ENCODE results near the gene SCN2B.

Gene SCN2B

DNA sequence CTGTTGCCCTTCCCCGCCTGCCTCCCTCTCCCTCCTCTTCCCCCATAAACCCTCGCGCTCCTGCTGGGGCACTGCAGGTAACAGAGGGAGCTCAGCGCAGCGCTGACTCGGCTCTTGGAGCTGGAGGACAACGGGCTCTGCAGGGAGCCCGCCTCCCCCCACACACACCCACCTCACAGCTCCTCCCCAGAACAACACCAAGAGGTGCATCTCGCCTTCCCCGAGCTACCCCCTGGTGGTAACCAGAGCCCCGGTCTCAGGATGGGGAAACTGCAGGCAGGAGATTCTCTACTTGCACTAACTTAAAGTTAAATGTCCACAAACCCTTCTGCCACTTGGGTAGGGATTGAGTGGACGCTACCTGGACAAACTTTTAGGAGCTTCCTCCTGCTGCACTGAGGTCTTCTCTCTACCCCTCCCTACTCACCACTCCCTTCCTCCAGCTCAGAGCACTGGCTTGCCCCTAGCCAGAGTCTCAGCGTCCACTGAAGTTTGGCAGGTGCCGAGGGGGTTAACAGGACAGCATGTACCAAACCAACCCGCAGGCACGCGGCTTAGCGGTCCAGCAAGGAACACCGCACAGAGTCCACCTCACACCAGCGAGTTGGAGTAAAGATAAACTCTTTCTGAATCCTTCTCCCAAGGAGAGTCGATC, 19.8 kb downstream of the SCN2B start:
- Histone ChIP-seq H3K9ac (no peak overlapping the region), H3K4me3 (no peak overlapping the region), H3K4me2 (no peak overlapping the region), H4K20me1 (peaks cover 0 to 26% (median 6%) of the 10 kb centered on the region in 11 experiments; a peak in 10 of 22 replicates), H3K27ac (no peak overlapping the region), H3K27me3 (peaks cover 74 to 87% (median 80%) of the 10 kb centered on the region in 11 experiments), H3K4me1 (peaks cover 4 to 16% (median 14%) of the 10 kb centered on the region in 10 experiments; a peak in 18 of 20 replicates), H3K9me3 (replicated peaks in 1 of 11) (no peaks in the 10 kb centered on the region), H3K36me3 (no peaks in the 10 kb centered on the region)
- TF ChIP-seq Cebpa-rat (IDR thresholded peaks at IDR 0.05), result no peak

DNA sequence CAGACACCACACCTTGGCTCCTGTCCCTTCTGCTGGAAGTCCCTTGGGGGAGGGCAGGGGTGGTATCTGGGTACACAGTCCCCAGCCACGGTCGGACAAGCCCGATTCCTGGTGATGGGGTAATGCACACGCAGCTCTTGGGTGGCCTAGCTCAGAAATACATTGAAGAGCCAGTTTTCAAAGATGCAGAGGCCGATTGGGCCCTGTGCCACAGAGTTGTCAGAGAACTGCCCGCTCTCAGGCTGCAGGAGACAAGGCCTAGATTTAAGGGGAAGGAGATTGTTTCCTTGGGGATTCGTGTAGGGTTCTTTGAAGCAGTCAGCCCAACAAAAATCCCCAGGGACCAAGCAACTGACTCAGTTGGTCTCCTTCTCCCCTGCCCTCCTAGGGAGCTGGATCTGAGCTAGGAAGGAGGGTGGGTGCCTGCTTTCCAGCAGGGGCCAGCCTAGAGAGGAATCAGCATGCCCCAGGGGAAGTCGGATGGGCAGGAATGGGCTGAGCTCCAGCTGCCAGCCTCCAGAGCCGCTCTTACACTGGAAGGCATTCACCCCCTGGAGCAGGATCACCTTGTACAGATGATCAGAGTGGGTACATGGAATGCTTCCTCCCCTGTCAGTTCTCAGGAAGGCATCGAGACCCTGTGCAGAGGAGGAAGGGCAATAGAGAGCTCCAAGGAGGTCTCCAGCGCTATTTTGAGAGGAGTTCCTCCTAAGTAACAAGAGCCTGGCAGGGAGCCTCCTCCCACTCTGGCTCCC, 20.5 kb downstream of the SCN2B start:
- H3K4me3 ChIP-seq, result no peak overlapping the region
- H3K27me3 ChIP-seq, result peaks cover 81 to 94% (median 87%) of the 10 kb centered on the region in 11 experiments
- H4K20me1 ChIP-seq, result peaks cover 0 to 26% (median 6%) of the 10 kb centered on the region in 11 experiments; a peak in 10 of 22 replicates
- no peak overlapping the region for H3K9ac ChIP-seq
- no peak overlapping the region for H3K4me2 ChIP-seq
- TF ChIP-seq Cebpa-rat (IDR thresholded peaks at IDR 0.05), result no peak
- H3K36me3 ChIP-seq, result no peaks in the 10 kb centered on the region
- no peaks in the 10 kb centered on the region for H3K9me3 ChIP-seq (replicated peaks in 1 of 11)
- H3K27ac ChIP-seq, result no peak overlapping the region
- peaks cover 4 to 16% (median 14%) of the 10 kb centered on the region in 10 experiments; a peak in 18 of 20 replicates for H3K4me1 ChIP-seq

DNA sequence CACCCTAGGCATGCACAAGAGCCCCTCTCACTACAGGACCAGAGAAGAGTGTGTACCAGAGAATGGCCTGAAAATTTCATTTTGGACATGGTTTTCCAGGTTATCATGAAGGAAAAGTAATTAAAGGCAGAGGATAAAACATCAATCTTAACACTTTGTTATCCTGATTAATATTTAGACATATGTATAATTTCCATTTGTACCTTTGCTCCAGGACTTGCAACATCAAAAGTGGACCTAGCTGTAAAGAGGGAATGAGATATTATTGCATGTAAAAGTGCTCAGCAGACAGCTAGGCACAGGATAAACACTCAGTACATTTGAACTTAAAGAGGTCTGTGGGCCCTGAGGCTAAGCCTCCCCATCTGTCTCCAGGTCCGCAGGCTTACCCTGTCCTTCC, 21.8 kb downstream of the SCN2B start:
- TF ChIP-seq Cebpa-rat (IDR thresholded peaks at IDR 0.05), result no peak
- Histone ChIP-seq H3K4me2 (no peak overlapping the region), H3K9me3 (replicated peaks in 1 of 11) (no peaks in the 10 kb centered on the region), H3K4me3 (no peak overlapping the region), H3K4me1 (peaks cover 4 to 16% (median 14%) of the 10 kb centered on the region in 10 experiments; a peak in 18 of 20 replicates), H3K27me3 (peaks cover 94 to 100% (median 100%) of the 10 kb centered on the region in 11 experiments), H4K20me1 (peaks cover 0 to 29% (median 6%) of the 10 kb centered on the region in 11 experiments; a peak in 10 of 22 replicates), H3K36me3 (no peaks in the 10 kb centered on the region), H3K9ac (no peak overlapping the region), H3K27ac (no peak overlapping the region)

DNA sequence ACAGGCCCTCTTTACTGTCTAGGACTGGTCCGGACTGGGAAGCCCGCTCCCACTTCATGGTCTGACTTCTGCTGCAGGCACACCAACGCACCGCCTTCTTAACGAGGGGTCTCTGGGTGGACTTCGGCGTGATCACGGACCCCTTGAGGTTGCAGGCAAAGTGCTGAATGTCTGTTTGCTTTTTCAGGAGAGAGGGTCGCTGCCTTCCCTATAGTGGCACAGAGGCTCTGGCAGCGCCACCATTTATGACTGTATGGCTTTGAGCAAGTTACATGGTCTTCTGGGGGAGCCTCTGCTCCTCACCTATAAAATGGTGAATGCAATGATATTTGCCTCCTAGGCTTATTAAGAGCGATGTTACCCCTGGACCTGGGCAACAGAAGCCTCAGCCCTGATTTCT, 22.5 kb downstream of the SCN2B start:
- peaks cover 98 to 100% (median 100%) of the 10 kb centered on the region in 11 experiments for H3K27me3 ChIP-seq
- H3K4me3 ChIP-seq, result no peak overlapping the region
- H3K9ac ChIP-seq, result no peak overlapping the region
- no peak for TF ChIP-seq Cebpa-rat (IDR thresholded peaks at IDR 0.05)
- H3K4me1 ChIP-seq, result peaks cover 4 to 16% (median 14%) of the 10 kb centered on the region in 10 experiments; a peak in 18 of 20 replicates
- no peaks in the 10 kb centered on the region for H3K9me3 ChIP-seq (replicated peaks in 1 of 11)
- H3K27ac ChIP-seq, result no peak overlapping the region
- H3K36me3 ChIP-seq, result no peaks in the 10 kb centered on the region
- no peak overlapping the region for H3K4me2 ChIP-seq
- peaks cover 0 to 29% (median 6%) of the 10 kb centered on the region in 11 experiments; a peak in 10 of 22 replicates for H4K20me1 ChIP-seq

DNA sequence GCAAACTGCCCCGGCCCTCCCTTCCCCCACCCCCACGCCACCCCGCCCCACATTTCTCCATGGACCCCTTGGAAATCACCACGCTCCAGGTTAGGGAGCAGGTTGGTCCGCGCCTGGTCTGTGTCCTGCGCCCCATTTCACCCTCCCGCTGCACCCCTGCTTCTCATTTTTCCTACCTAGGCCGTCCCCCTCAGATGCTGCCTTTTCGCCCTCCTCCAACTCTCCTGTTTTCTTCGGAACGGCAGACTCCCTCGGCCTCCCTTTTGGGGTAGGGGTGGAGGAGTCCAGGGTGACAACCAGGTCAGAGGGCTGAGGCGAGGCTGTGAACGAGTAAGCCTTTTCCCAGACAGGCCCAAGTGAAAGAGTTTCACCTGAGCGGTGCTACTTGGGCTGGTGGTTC, 22.9 kb downstream of the SCN2B start:
- no peak overlapping the region for H3K9ac ChIP-seq

DNA sequence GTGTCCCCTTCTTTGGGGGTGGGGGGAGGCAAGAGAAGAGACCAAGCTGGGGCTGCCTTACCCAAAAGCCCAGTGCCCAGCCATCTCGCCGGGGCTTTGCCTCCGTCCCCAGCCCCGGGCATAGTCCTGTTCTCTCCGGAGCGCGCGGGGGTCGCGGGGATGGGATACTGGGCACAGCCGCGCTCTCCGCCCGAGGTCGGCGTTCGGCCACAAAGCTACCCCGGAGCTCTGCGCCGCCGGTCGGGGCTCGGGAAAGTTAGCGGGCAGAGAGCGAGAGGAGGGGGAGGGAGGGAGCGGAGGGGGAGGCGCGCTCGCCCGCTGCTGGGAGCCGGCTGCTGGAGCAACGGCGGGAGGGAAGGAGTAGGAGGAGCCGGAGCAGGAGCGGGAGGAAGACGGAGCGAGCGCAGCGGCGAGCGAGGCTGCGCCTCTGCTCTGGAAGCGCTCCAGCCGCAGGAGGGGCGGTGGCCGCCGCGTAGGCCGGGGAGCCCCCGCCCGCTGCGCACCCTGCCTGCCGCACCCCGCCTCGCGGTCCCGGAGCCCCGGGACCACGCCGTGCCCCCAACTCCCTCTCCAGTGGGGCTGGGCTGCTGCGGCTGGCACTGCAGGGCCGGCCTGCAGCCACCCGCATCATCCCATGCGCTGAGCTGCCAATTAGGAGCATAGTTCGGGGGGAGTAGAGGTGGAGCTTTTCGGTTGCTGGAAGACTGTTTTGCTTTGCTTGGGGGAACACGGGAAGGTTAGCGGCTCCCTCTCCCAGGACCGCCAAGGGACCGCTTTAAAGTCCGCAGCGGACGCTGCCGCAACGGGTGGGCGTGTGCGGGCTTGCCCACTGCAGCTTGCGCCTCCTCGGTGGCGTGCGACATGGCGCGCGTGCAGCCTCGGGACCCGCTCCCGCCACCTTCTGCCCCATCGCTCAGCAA, 23.6 kb downstream of the SCN2B start, which contains the start of gene SCN4B:
SCN4B (minus strand) TSS at position 272 of the 920 bp plus-strand sequence; CDS start at position 122, 150 bp downstream.
- Histone ChIP-seq H3K9ac (peak within 1 kb of the TSS in 9 of 11 experiments; percentile 18 to 51 (median 27); a peak in 6 of 22 replicates), H3K4me3 (peak within 1 kb of the TSS; percentile 51 to 74 (median 62)), H3K27me3 (peaks cover 95 to 100% (median 100%) of the 10 kb centered on the region in 11 experiments), H3K4me1 (peaks cover 11 to 23% (median 15%) of the 10 kb centered on the region in 10 experiments), H3K4me2 (peak within 1 kb of the TSS; percentile 93 to 99 (median 98)), H4K20me1 (peaks cover 0 to 29% (median 6%) of the 10 kb centered on the region in 11 experiments; a peak in 10 of 22 replicates), H3K36me3 (no peaks in the 10 kb centered on the region), H3K27ac (no peak within 1 kb of the TSS), H3K9me3 (replicated peaks in 1 of 11) (no peaks in the 10 kb centered on the region)
- no peak for TF ChIP-seq Cebpa-rat (IDR thresholded peaks at IDR 0.05)

More for the DNA sequence above, 22.9 kb downstream of the SCN2B start:
- Histone ChIP-seq H4K20me1 (peaks cover 0 to 29% (median 6%) of the 10 kb centered on the region in 11 experiments; a peak in 10 of 22 replicates), H3K4me3 (peak overlapping the region in 8 of 10 experiments; percentile 55 to 74 (median 62); a peak in 12 of 20 replicates), H3K4me2 (peak overlapping the region; percentile 93 to 99 (median 98); a peak in 19 of 22 replicates), H3K36me3 (no peaks in the 10 kb centered on the region), H3K27me3 (peaks cover 96 to 100% (median 100%) of the 10 kb centered on the region in 11 experiments), H3K9me3 (replicated peaks in 1 of 11) (no peaks in the 10 kb centered on the region), H3K4me1 (peaks cover 4 to 16% (median 14%) of the 10 kb centered on the region in 10 experiments; a peak in 19 of 20 replicates), H3K27ac (no peak overlapping the region)
- no peak for TF ChIP-seq Cebpa-rat (IDR thresholded peaks at IDR 0.05)

DNA sequence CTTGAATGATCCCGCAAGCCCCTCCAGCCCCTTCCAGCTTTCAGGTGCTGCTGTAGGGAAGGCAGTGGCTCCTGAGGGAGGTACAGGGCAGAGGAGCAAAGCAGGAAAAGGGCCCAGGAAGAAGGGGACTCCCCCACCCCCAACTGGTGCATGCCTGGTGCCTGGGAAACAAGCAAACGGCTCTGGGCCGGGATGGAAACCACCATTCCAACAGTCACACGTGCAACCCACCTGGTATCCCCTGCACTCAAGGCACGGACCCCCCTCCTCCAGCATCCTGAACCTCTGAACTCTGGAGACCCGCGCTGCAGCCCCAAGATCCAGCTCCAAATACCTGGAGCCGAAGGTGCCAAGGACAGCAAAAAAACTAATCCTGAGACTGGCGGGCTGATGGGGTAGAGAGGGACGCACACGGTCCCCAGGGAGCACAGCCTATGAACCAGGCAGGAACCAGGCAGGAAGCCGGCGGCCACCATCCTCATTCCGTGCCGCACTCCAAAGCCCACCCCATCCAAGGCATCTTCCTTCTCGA, 24.4 kb downstream of the SCN2B start:
- Histone ChIP-seq H3K4me2 (peak overlapping the region; percentile 93 to 99 (median 98)), H3K36me3 (no peaks in the 10 kb centered on the region), H3K4me3 (peak overlapping the region in 9 of 10 experiments; percentile 51 to 74 (median 62); a peak in 17 of 20 replicates), H3K4me1 (peaks cover 12 to 29% (median 17%) of the 10 kb centered on the region in 10 experiments), H3K27ac (no peak overlapping the region), H3K9me3 (replicated peaks in 1 of 11) (no peaks in the 10 kb centered on the region), H3K9ac (no peak overlapping the region), H3K27me3 (peaks cover 87 to 100% (median 100%) of the 10 kb centered on the region in 11 experiments), H4K20me1 (peaks cover 0 to 29% (median 6%) of the 10 kb centered on the region in 11 experiments; a peak in 10 of 22 replicates)
- no peak for TF ChIP-seq Cebpa-rat (IDR thresholded peaks at IDR 0.05)

DNA sequence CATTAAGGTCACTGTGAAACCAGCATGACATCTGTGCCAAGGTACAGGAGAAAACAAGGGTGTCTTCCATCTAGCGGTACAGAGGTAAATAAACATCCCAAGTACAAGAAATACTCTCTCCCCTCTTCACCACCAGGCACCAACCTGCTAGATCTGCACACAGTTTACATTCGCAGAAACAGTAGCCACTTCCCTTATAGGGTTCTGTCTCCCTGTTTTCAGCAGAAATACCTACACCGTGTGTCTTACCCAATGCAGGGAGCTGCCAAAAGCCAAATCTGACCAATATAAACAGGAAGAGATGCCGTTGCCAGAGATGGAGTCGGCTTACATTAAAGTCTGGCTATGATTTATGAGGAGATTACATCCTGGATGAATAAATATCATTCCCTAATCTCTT, 25.0 kb downstream of the SCN2B start:
- H3K9ac ChIP-seq, result no peak overlapping the region
- no peaks in the 10 kb centered on the region for H3K9me3 ChIP-seq (replicated peaks in 1 of 11)
- TF ChIP-seq Cebpa-rat (IDR thresholded peaks at IDR 0.05), result no peak
- H3K4me1 ChIP-seq, result peaks cover 12 to 29% (median 17%) of the 10 kb centered on the region in 10 experiments
- no peak overlapping the region for H3K4me2 ChIP-seq
- peaks cover 0 to 26% (median 6%) of the 10 kb centered on the region in 11 experiments; a peak in 9 of 22 replicates for H4K20me1 ChIP-seq
- peaks cover 81 to 100% (median 100%) of the 10 kb centered on the region in 11 experiments for H3K27me3 ChIP-seq
- H3K4me3 ChIP-seq, result no peak overlapping the region
- no peaks in the 10 kb centered on the region for H3K36me3 ChIP-seq
- H3K27ac ChIP-seq, result no peak overlapping the region
